ENCODE measurements around the gene SOX8.

- TF ChIP-seq CTCF (IDR thresholded peaks at IDR 0.05; ENCODE audit: insufficient read depth, low read length, poor library complexity, severe bottlenecking) (no peak), EZH2phosphoT487 (conservative IDR thresholded peaks at IDR 0.05; ENCODE audit: low read length) (no peak)
Measured at GRCh38 chr16:972316-973002, 9.1 kb upstream of the SOX8 start.

Measured in SU-DHL-6 (cell line).